Right cardiac atrium (tissue), 5 donors: ENCODE measurements around the gene NT5DC1. TPM values are rescaled to one million over a fixed set of nuclear protein-coding genes. Genes with fewer than 3 reads are reported as not detected.

ENCODE experiments used
- ATAC-seq, 2 donors: fragments of 200-7000 bp; cut with Tn5 transposase; one replicate each; pipeline versions ENCODE4 v1.8.0 to v1.9.1; 2020; ENCODE audit warnings: moderate library complexity in 2 of 2, mild to moderate bottlenecking in 1 of 2
- DNase-seq, 3 donors: peaks; one replicate each; pipeline ENCODE4 v3.0.0-alpha.2; 2020
- H3K27ac ChIP-seq: one replicate; pipeline ENCODE4 v1.5.1; 2013; ENCODE audit warnings: mild to moderate bottlenecking, low read length, control low read depth, moderate library complexity
- H3K27me3 ChIP-seq: one replicate; pipeline ENCODE4 v1.6.1; 2013; ENCODE audit not compliant: control insufficient read depth, insufficient read depth
- H3K4me1 ChIP-seq: one replicate; pipeline ENCODE4 v1.6.1; 2013; ENCODE audit warnings: low read length; ENCODE audit not compliant: control insufficient read depth, insufficient read depth
- H3K4me3 ChIP-seq: one replicate; pipeline ENCODE4 v1.5.1; 2013; ENCODE audit warnings: low read length, control low read depth
- H3K9me3 ChIP-seq: one replicate; pipeline ENCODE4 v1.6.1; 2013; ENCODE audit warnings: low read length; ENCODE audit not compliant: control insufficient read depth
- WGBS: extraction: QIAGEN DNeasy Blood & Tissue Kit; methylation state at CpG from one replicate; pipeline ENCODE4 v1.1.7; 2013; 5-methylcytosine and 5-hydroxymethylcytosine counted together
- intact Hi-C, 4 donors: fragments of 100-400 bp; cut with DNase I; formaldehyde crosslinking; loops; one replicate each; pipeline versions ENCODE4 v1.11.0 to v1.14.0; 2022 to 2023
- polyA plus RNA-seq: library from polyadenylated mRNA; stranded (reverse); fragments of 200-250 nt; gene quantifications from one replicate; pipeline ENCODE4 v1.2.3, GENCODE V29; 2013
- total RNA-seq, 4 donors: library from RNA; stranded (reverse); fragmentation: NEBNext Ultra II Directional; extraction: Animal tissue kit (Norgen Biotek cat#: 25700); gene quantifications; one replicate each; pipeline ENCODE4 v1.2.1, GENCODE V29; 2021
- donor health status: healthy with polysubstance abuse.
- donor health status: DM: no; HTN: yes; CAD: no.
- donor health status: DM: no; HTN: no; CAD: no.
- donor health status: DM: no; HTN: yes; CAD: no; lungs with severe emphysema.
- donor health status: DM: yes; HTN: yes; CAD: no.

The NT5DC1 gene
- total and polyA plus RNA-seq, 5 donors, result 10.2 to 61.7 (median 51.6) TPM

- DNase-seq (peak in 1 of 3 donors; percentile 59), ATAC-seq (peak in 1 of 2 donors; percentile 36)
- intact Hi-C loops, result no loop called here
- Histone ChIP-seq H3K27ac (no peak overlapping the region), H3K27me3 (no peaks in the 10 kb centered on the region), H3K4me1 (peaks cover 2% of the 10 kb centered on the region), H3K4me3 (no peak overlapping the region), H3K9me3 (no peaks in the 10 kb centered on the region)
- 71% methylated on average over 5 of the region's 5 CpGs for WGBS
Measured at GRCh38 chr6:116111552-116112528, 11.2 kb downstream of the NT5DC1 start.

- Histone ChIP-seq H3K27ac (no peak overlapping the region), H3K9me3 (no peaks in the 10 kb centered on the region), H3K4me3 (no peak overlapping the region), H3K27me3 (no peaks in the 10 kb centered on the region), H3K4me1 (peaks cover 2% of the 10 kb centered on the region)
- intact Hi-C loops, result no loop called here
- no peak for DNase-seq
- no peak for ATAC-seq
- 84% methylated on average over 2 of the region's 2 CpGs for WGBS
Measured at GRCh38 chr6:116113386-116113785, 12.7 kb downstream of the NT5DC1 start.

- Histone ChIP-seq H3K27me3 (no peaks in the 10 kb centered on the region), H3K27ac (no peak overlapping the region), H3K4me3 (no peak overlapping the region), H3K4me1 (peaks cover 2% of the 10 kb centered on the region), H3K9me3 (no peaks in the 10 kb centered on the region)
- ATAC-seq (no peak), DNase-seq (no peak)
- 88% methylated on average over 2 of the region's 2 CpGs for WGBS
- intact Hi-C loops, result no loop called here
Measured at GRCh38 chr6:116115781-116116180, 15.1 kb downstream of the NT5DC1 start.

- Histone ChIP-seq H3K4me3 (no peak overlapping the region), H3K9me3 (no peaks in the 10 kb centered on the region), H3K27ac (no peak overlapping the region), H3K4me1 (no peaks in the 10 kb centered on the region), H3K27me3 (no peaks in the 10 kb centered on the region)
- DNase-seq (no peak), ATAC-seq (no peak)
- intact Hi-C loops, result no loop called here
Measured at GRCh38 chr6:116118608-116119007, 18.0 kb downstream of the NT5DC1 start.

- intact Hi-C loops, result no loop called here
- Histone ChIP-seq H3K4me3 (no peak overlapping the region), H3K9me3 (no peaks in the 10 kb centered on the region), H3K27ac (no peak overlapping the region), H3K4me1 (no peaks in the 10 kb centered on the region), H3K27me3 (no peaks in the 10 kb centered on the region)
- ATAC-seq, result no peak
- 97% methylated on average over 3 of the region's 3 CpGs for WGBS
- no peak for DNase-seq
Measured at GRCh38 chr6:116120430-116120829, 19.8 kb downstream of the NT5DC1 start.

GRCh38 chr6:116126032-116126431 lies 25.4 kb downstream of the NT5DC1 start, which contains the start of gene COL10A1:
TSS of gene COL10A1 (minus strand) at chr6:116126132. CDS start at chr6:116125492, 640 bp downstream.
- no peaks in the 10 kb centered on the region for H3K4me1 ChIP-seq
- no peak for DNase-seq
- 90% methylated on average over 6 of the region's 6 CpGs for WGBS
- no peaks in the 10 kb centered on the region for H3K9me3 ChIP-seq
- H3K27ac ChIP-seq, result no peak within 1 kb of the TSS
- intact Hi-C loops, result no loop called here
- ATAC-seq, result no peak
- no peaks in the 10 kb centered on the region for H3K27me3 ChIP-seq
- H3K4me3 ChIP-seq, result no peak within 1 kb of the TSS

- intact Hi-C loops, result no loop called here
- Histone ChIP-seq H3K4me1 (no peaks in the 10 kb centered on the region), H3K4me3 (no peak overlapping the region), H3K27me3 (no peaks in the 10 kb centered on the region), H3K27ac (no peak overlapping the region), H3K9me3 (no peaks in the 10 kb centered on the region)
- no peak for DNase-seq
- WGBS, result 67% methylated on average over 2 of the region's 2 CpGs
- ATAC-seq, result no peak
Measured at GRCh38 chr6:116127771-116128493, 27.3 kb downstream of the NT5DC1 start.

- Histone ChIP-seq H3K4me1 (no peaks in the 10 kb centered on the region), H3K27ac (no peak overlapping the region), H3K27me3 (no peaks in the 10 kb centered on the region), H3K9me3 (no peaks in the 10 kb centered on the region), H3K4me3 (no peak overlapping the region)
- ATAC-seq (no peak), DNase-seq (no peak)
- intact Hi-C loops, result no loop called here
- 79% methylated on average over 3 of the region's 3 CpGs for WGBS
Measured at GRCh38 chr6:116133453-116133852, 32.8 kb downstream of the NT5DC1 start.

- DNase-seq (no peak), ATAC-seq (no peak)
- 89% methylated on average over 1 of the region's 1 CpG for WGBS
- Histone ChIP-seq H3K4me1 (no peaks in the 10 kb centered on the region), H3K27me3 (no peaks in the 10 kb centered on the region), H3K9me3 (no peaks in the 10 kb centered on the region), H3K27ac (no peak overlapping the region), H3K4me3 (no peak overlapping the region)
- intact Hi-C loops, result no loop called here
Measured at GRCh38 chr6:116136373-116136772, 35.7 kb downstream of the NT5DC1 start.

GRCh38 chr6:116136933-116137340 lies 36.3 kb downstream of the NT5DC1 start:
- ATAC-seq (no peak), DNase-seq (no peak)
- Histone ChIP-seq H3K27ac (no peak overlapping the region), H3K27me3 (no peaks in the 10 kb centered on the region), H3K4me1 (no peaks in the 10 kb centered on the region), H3K4me3 (no peak overlapping the region), H3K9me3 (no peaks in the 10 kb centered on the region)
- WGBS, result 82% methylated on average over 5 of the region's 5 CpGs
- intact Hi-C loops, result no loop called here

GRCh38 chr6:116139917-116140316 lies 39.3 kb downstream of the NT5DC1 start:
- DNase-seq, result no peak
- intact Hi-C loops, result no loop called here
- WGBS, result 95% methylated on average over 4 of the region's 4 CpGs
- no peaks in the 10 kb centered on the region for H3K9me3 ChIP-seq
- H3K4me1 ChIP-seq, result peaks cover 2% of the 10 kb centered on the region
- ATAC-seq, result no peak
- H3K27me3 ChIP-seq, result no peaks in the 10 kb centered on the region
- no peak overlapping the region for H3K27ac ChIP-seq
- H3K4me3 ChIP-seq, result no peak overlapping the region
